K562 (cell line): ENCODE measurements around the gene SCN5A. TPM values are rescaled to one million over a fixed set of nuclear protein-coding genes. Genes with fewer than 3 reads are reported as not detected.

Source experiments
- ARID2 ChIP-seq: fragments of 450-650 bp; IDR thresholded peaks from 2 replicates; pipeline ENCODE4 v1.6.1; 2017; ENCODE audit warnings: antibody characterized with exemption, mild to moderate bottlenecking
- CHD1 ChIP-seq: fragments of 200-600 bp; sonication (generic); IDR thresholded peaks from one replicate; pipeline ENCODE4 v1.6.1; 2012; ENCODE audit warnings: mild to moderate bottlenecking, moderate library complexity, low read length, inconsistent platforms
- COPS2 ChIP-seq: fragments of 450-650 bp; conservative IDR thresholded peaks from 2 replicates; pipeline ENCODE4 v1.6.1; 2016; ENCODE audit warnings: mild to moderate bottlenecking, moderate library complexity
- CTCFL ChIP-seq: IDR thresholded peaks from 2 replicates; pipeline ENCODE4 v1.6.1; 2011; ENCODE audit warnings: borderline replicate concordance, low read depth, mild to moderate bottlenecking, moderate library complexity, low read length; ENCODE audit not compliant: insufficient read depth, poor library complexity, severe bottlenecking
- ETV1 ChIP-seq: fragments of 450-650 bp; conservative IDR thresholded peaks from 2 replicates; pipeline ENCODE4 v1.6.1; 2016; ENCODE audit warnings: missing genetic modification characterization, control low read depth, low read depth, missing compliant biosample characterization
- ETV6 ChIP-seq, 3 experiments: fragments of 150-350 bp in 1 of 3; sonication (generic) in 1 of 3; formaldehyde crosslinking in 1 of 3; IDR thresholded peaks; 2 replicates each; pipeline versions ENCODE4 v1.6.1 to v1.8.0; 2014 to 2022; ENCODE audit warnings: borderline replicate concordance in 2 of 3, low read depth in 2 of 3, antibody characterized with exemption in 1 of 3, low read length in 1 of 3, mild to moderate bottlenecking in 1 of 3, missing genetic modification reagents in 1 of 3
- GABPB1 ChIP-seq: sonication (generic); formaldehyde crosslinking; IDR thresholded peaks from 2 replicates; pipeline ENCODE4 v1.8.0; 2022; ENCODE audit warnings: mild to moderate bottlenecking, missing genetic modification reagents
- GATA2 ChIP-seq: sonication (generic); formaldehyde crosslinking; IDR thresholded peaks from 2 replicates; pipeline ENCODE4 v1.4.0; 2020; ENCODE audit warnings: mild to moderate bottlenecking, missing genetic modification reagents
- JUND ChIP-seq, 2 experiments: IDR thresholded peaks; 2 replicates in 1 of 2; 3 replicates in 1 of 2; pipeline ENCODE4 v1.6.1; 2011; ENCODE audit warnings: borderline replicate concordance in 2 of 2, low read depth in 2 of 2, low read length in 2 of 2, improper control_type of control experiment in 1 of 2, missing biosample characterization in 1 of 2, missing genetic modification characterization in 1 of 2, missing genetic modification reagents in 1 of 2
- MYC ChIP-seq, 2 experiments: fragments of 250-450 bp in 1 of 2; sonication (Bioruptor Pico) in 1 of 2; IDR thresholded peaks; 2 replicates each; pipeline versions ENCODE4 v1.5.1 to v1.6.1; 2012 to 2021; ENCODE audit warnings: low read depth in 2 of 2, borderline replicate concordance in 1 of 2, improper control_type of control experiment in 1 of 2, low read length in 1 of 2, mild to moderate bottlenecking in 1 of 2, moderate library complexity in 1 of 2
- SIN3B ChIP-seq: fragments of 450-650 bp; IDR thresholded peaks from 2 replicates; pipeline ENCODE4 v1.6.1; 2017; ENCODE audit warnings: low read depth, mild to moderate bottlenecking, moderate library complexity
- SRSF7 ChIP-seq: fragments of 200-400 bp; formaldehyde crosslinking; optimal IDR thresholded peaks from 2 replicates; pipeline ENCODE3; 2017; ENCODE audit warnings: mild to moderate bottlenecking, low read depth, low read length
- STAG1 ChIP-seq: sonication (generic); formaldehyde crosslinking; IDR thresholded peaks from 2 replicates; pipeline ENCODE4 v1.5.0; 2020; ENCODE audit warnings: missing genetic modification reagents, borderline replicate concordance
- polyA plus RNA-seq, 8 experiments: library from polyadenylated mRNA; depleted of rRNA in 4 of 8; stranded (reverse) in 5 of 8; unstranded in 3 of 8; fragments of >200 nt; fragmentation: Nextera tagmentation in 2 of 8; fragmentation: Illumina TruSeq in 1 of 8; extraction: Ambion mirVana in 2 of 8; extraction: Trizol in 1 of 8; gene quantifications; 2 replicates each; pipeline versions ENCODE4 v1.2.1 to v1.2.3, GENCODE V29; 2011 to 2014; ENCODE audit warnings: inconsistent platforms in 1 of 8, missing spikeins in 1 of 8
- total RNA-seq, 7 experiments: library from RNA; depleted of rRNA in 6 of 7; stranded (reverse); fragments of >200 nt in 6 of 7; fragmentation: Illumina TruSeq in 2 of 7; extraction: Trizol in 2 of 7; gene quantifications; 2 replicates each; pipeline versions ENCODE4 v1.2.1 to v1.2.3, GENCODE V29; 2011 to 2021; ENCODE audit warnings: low replicate concordance in 1 of 7
- TF ChIP-seq, protein P1 (sequence below): fragments of 250-450 bp; sonication (Bioruptor Pico); IDR thresholded peaks from 2 replicates; pipeline ENCODE4 v1.5.0; 2022; ENCODE audit warnings: mild to moderate bottlenecking
- TF ChIP-seq, protein P2 (sequence below): fragments of 450-650 bp; formaldehyde crosslinking; IDR thresholded peaks from 2 replicates; pipeline ENCODE4 v1.4.0; 2020; ENCODE audit warnings: mild to moderate bottlenecking, moderate library complexity

SCN5A gene
- total and polyA plus RNA-seq, 9 of the 15 experiments (the other 6 are each of a cell fraction or from before 2014, with no cell fraction given), result 0.07 to 1.4 (median 0.21) TPM; not detected in 2

DNA sequence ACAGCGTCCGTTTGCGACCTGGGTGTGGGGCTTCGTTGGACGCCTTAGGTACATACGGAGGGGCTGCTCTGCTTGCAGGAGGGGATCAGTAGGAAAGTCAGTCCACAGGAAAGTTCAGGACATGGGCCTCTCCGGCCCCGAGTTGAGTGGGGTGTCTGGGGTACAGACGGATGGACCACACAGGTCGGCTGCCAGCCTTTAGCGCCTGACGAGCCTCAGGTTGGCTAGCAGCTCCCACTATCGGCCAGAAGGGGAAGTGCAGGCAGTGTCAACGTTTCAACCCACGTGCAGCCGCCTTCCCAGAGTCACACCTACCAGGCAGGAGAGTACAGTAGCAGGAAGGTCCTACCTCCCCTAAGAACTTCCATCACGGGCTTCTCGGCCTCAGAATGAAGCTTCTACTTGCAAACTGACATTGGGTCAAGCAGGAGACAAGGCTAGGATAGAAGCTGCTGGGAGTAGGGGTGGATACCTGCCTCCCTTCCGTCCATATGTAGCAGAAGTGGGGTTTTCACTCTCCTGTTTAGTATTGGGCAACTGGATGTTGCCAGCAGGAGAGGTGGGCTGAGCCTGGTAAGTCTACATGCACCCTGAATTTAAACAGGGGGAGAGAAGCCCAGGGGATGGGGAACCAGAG lies 1.8 kb upstream of the SCN5A start (continued):
- TF ChIP-seq, protein P1, sequence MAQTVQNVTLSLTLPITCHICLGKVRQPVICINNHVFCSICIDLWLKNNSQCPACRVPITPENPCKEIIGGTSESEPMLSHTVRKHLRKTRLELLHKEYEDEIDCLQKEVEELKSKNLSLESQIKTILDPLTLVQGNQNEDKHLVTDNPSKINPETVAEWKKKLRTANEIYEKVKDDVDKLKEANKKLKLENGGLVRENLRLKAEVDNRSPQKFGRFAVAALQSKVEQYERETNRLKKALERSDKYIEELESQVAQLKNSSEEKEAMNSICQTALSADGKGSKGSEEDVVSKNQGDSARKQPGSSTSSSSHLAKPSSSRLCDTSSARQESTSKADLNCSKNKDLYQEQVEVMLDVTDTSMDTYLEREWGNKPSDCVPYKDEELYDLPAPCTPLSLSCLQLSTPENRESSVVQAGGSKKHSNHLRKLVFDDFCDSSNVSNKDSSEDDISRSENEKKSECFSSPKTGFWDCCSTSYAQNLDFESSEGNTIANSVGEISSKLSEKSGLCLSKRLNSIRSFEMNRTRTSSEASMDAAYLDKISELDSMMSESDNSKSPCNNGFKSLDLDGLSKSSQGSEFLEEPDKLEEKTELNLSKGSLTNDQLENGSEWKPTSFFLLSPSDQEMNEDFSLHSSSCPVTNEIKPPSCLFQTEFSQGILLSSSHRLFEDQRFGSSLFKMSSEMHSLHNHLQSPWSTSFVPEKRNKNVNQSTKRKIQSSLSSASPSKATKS (CRISPR knock-in tag), result no peak
- TF ChIP-seq GATA2 (no peak), STAG1 (peak; percentile 53; the same call in 1 of the 2 replicates), SIN3B (no peak), CHD1 (no peak), ETV1 (tag) (no peak), ARID2 (no peak), COPS2 (no peak), GABPB1 (no peak), CTCFL (no peak), JUND (IDR thresholded peaks at IDR 0.05; ENCODE audit: borderline replicate concordance, low read depth, low read length) (peak; percentile 24; the same call in 1 of the 2 replicates), JUND (tag; IDR thresholded peaks at IDR 0.05; ENCODE audit: borderline replicate concordance, low read depth, low read length) (peak; percentile 33; the same call in 1 of the 3 replicates), ETV6 (IDR thresholded peaks at IDR 0.05; ENCODE audit: borderline replicate concordance in 1 of 2, low read depth in 2 of 2, low read length in 1 of 2) (no peak), ETV6 (CRISPR knock-in tag; IDR thresholded peaks at IDR 0.05; ENCODE audit: borderline replicate concordance) (no peak), SRSF7 (no peak), MYC (IDR thresholded peaks at IDR 0.05; ENCODE audit: low read depth, low read length) (peak; percentile 83), MYC (CRISPR knock-in tag; IDR thresholded peaks at IDR 0.05; ENCODE audit: borderline replicate concordance, low read depth) (no peak)
- TF ChIP-seq, protein P2, sequence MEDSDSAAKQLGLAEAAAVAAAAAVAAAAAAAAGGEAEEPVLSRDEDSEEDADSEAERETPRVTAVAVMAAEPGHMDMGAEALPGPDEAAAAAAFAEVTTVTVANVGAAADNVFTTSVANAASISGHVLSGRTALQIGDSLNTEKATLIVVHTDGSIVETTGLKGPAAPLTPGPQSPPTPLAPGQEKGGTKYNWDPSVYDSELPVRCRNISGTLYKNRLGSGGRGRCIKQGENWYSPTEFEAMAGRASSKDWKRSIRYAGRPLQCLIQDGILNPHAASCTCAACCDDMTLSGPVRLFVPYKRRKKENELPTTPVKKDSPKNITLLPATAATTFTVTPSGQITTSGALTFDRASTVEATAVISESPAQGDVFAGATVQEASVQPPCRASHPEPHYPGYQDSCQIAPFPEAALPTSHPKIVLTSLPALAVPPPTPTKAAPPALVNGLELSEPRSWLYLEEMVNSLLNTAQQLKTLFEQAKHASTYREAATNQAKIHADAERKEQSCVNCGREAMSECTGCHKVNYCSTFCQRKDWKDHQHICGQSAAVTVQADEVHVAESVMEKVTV (CRISPR knock-in tag), result peak; percentile 37; the same call in 1 of the 2 replicates
